Liver (tissue), 9 donors: ENCODE measurements around the gene SPAG9. TPM values are rescaled to one million over a fixed set of nuclear protein-coding genes. Genes with fewer than 3 reads are reported as not detected.

ENCODE experiments used
- DNase-seq: peaks from one replicate; pipeline ENCODE4 v3.0.0-alpha.2; 2017; ENCODE audit warnings: low spot score
- H3K27ac ChIP-seq, 2 donors: one replicate each; pipeline ENCODE4 v1.7.0; 2013; ENCODE audit warnings: inconsistent platforms in 2 of 2, low read length in 2 of 2, control low read depth in 1 of 2, low read depth in 1 of 2, mild to moderate bottlenecking in 1 of 2
- H3K27me3 ChIP-seq, 4 donors: one replicate each; pipeline versions ENCODE4 v1.6.1 to v1.7.0; 2013; ENCODE audit warnings: low read length in 3 of 4, inconsistent platforms in 1 of 4, mild to moderate bottlenecking in 1 of 4, moderate library complexity in 1 of 4; ENCODE audit not compliant: control insufficient read depth in 4 of 4, insufficient read depth in 4 of 4
- H3K36me3 ChIP-seq, 4 donors: one replicate each; pipeline versions ENCODE4 v1.6.1 to v1.7.0; 2013; ENCODE audit warnings: low read length in 3 of 4, mild to moderate bottlenecking in 3 of 4, low read depth in 1 of 4, moderate library complexity in 1 of 4; ENCODE audit not compliant: control insufficient read depth in 4 of 4, insufficient read depth in 3 of 4
- H3K4me1 ChIP-seq, 4 donors: one replicate each; pipeline versions ENCODE4 v1.6.1 to v1.7.0; 2013; ENCODE audit warnings: low read length in 3 of 4, mild to moderate bottlenecking in 3 of 4, moderate library complexity in 1 of 4; ENCODE audit not compliant: control insufficient read depth in 4 of 4, insufficient read depth in 4 of 4
- H3K4me3 ChIP-seq, 3 donors: one replicate each; pipeline versions ENCODE4 v1.6.1 to v1.7.0; 2013; ENCODE audit warnings: low read length in 3 of 3, control low read depth in 1 of 3, low read depth in 1 of 3, mild to moderate bottlenecking in 1 of 3
- H3K9ac ChIP-seq, 2 donors: one replicate each; pipeline ENCODE4 v1.7.0; 2013; ENCODE audit warnings: low read length in 2 of 2, mild to moderate bottlenecking in 2 of 2, moderate library complexity in 2 of 2, control low read depth in 1 of 2, low read depth in 1 of 2
- H3K9me3 ChIP-seq, 4 donors: one replicate each; pipeline versions ENCODE4 v1.6.1 to v1.7.0; 2013; ENCODE audit warnings: low read length in 3 of 4; ENCODE audit not compliant: control insufficient read depth in 4 of 4
- ATF3 ChIP-seq: IDR thresholded peaks from 2 replicates; pipeline ENCODE4 v1.6.1; 2016; ENCODE audit warnings: antibody characterized with exemption
- CTCF ChIP-seq: fragments of 150-350 bp; IDR thresholded peaks from 2 replicates; pipeline ENCODE4 v1.5.1; 2017; ENCODE audit warnings: improper control_type of control experiment, low read depth, low read length; ENCODE audit not compliant: missing input control
- EGR1 ChIP-seq, 2 donors: IDR thresholded peaks; 2 replicates each; pipeline ENCODE4 v1.6.1; 2016 to 2018; ENCODE audit warnings: antibody characterized with exemption in 2 of 2, low read depth in 2 of 2
- FOXA1 ChIP-seq: IDR thresholded peaks from 2 replicates; pipeline ENCODE4 v1.6.1; 2016; ENCODE audit warnings: antibody characterized with exemption
- FOXA2 ChIP-seq: IDR thresholded peaks from 2 replicates; pipeline ENCODE4 v1.6.1; 2016; ENCODE audit warnings: antibody characterized with exemption
- GABPA ChIP-seq, 2 donors: IDR thresholded peaks in 1 of 2; conservative IDR thresholded peaks in 1 of 2; 2 replicates each; pipeline ENCODE4 v1.6.1; 2016; ENCODE audit warnings: antibody characterized with exemption in 2 of 2, mild to moderate bottlenecking in 1 of 2, moderate library complexity in 1 of 2
- HNF4A ChIP-seq, 2 donors: conservative IDR thresholded peaks; 2 replicates each; pipeline ENCODE4 v1.6.1; 2016; ENCODE audit warnings: antibody characterized with exemption in 2 of 2, mild to moderate bottlenecking in 2 of 2
- JUND ChIP-seq, 2 donors: IDR thresholded peaks; 2 replicates each; pipeline ENCODE4 v1.6.1; 2016; ENCODE audit warnings: antibody characterized with exemption in 2 of 2
- NR2F2 ChIP-seq: IDR thresholded peaks from 2 replicates; pipeline ENCODE4 v1.6.1; 2016; ENCODE audit warnings: antibody characterized with exemption
- RAD21 ChIP-seq, 2 donors: IDR thresholded peaks; 2 replicates each; pipeline ENCODE4 v1.6.1; 2016; ENCODE audit warnings: antibody characterized with exemption in 2 of 2, mild to moderate bottlenecking in 2 of 2
- REST ChIP-seq: IDR thresholded peaks from 2 replicates; pipeline ENCODE4 v1.6.1; 2016; ENCODE audit warnings: antibody characterized with exemption, mild to moderate bottlenecking
- RXRA ChIP-seq, 2 donors: IDR thresholded peaks; 2 replicates each; pipeline ENCODE4 v1.6.1; 2017 to 2018; ENCODE audit warnings: antibody characterized with exemption in 2 of 2, mild to moderate bottlenecking in 1 of 2
- SP1 ChIP-seq: IDR thresholded peaks from 2 replicates; pipeline ENCODE4 v1.6.1; 2018; ENCODE audit warnings: antibody characterized with exemption, mild to moderate bottlenecking
- TAF1 ChIP-seq: conservative IDR thresholded peaks from 2 replicates; pipeline ENCODE4 v1.6.1; 2016; ENCODE audit warnings: antibody characterized with exemption, mild to moderate bottlenecking
- YY1 ChIP-seq: IDR thresholded peaks from 2 replicates; pipeline ENCODE4 v1.6.1; 2016; ENCODE audit warnings: antibody characterized with exemption, mild to moderate bottlenecking
- WGBS: extraction: QIAGEN DNeasy Blood & Tissue Kit; methylation state at CpG from one replicate; pipeline ENCODE4 v1.1.7; 2013; 5-methylcytosine and 5-hydroxymethylcytosine counted together
- polyA plus RNA-seq, 2 donors: library from polyadenylated mRNA; stranded (reverse) in 1 of 2; unstranded in 1 of 2; fragments of 200-250 nt in 1 of 2; fragments of >200 nt in 1 of 2; fragmentation: Nextera tagmentation in 1 of 2; extraction: Ambion mirVana in 1 of 2; gene quantifications; one replicate each; pipeline versions ENCODE4 v1.2.1 to v1.2.3, GENCODE V29; 2013 to 2015
- total RNA-seq, 2 donors: library from RNA; depleted of rRNA; stranded (reverse); fragments of >200 nt; gene quantifications; one replicate each; pipeline ENCODE4 v1.2.3, GENCODE V29; 2014
- TF ChIP-seq, protein P1 (sequence below): IDR thresholded peaks from 2 replicates; pipeline ENCODE4 v1.6.1; 2016; ENCODE audit warnings: antibody characterized with exemption
- TF ChIP-seq, protein P2 (sequence below): IDR thresholded peaks from 2 replicates; pipeline ENCODE4 v1.6.1; 2016; ENCODE audit warnings: antibody characterized with exemption
- donor health status: healthy.
- donor health status: healthy.
- donor health status: healthy.
- donor health status: healthy.
- donor health status: healthy.

The SPAG9 gene
- total and polyA plus RNA-seq, 4 donors = 12.0 to 94.0 (median 18.4) TPM

- TF ChIP-seq REST = no peak
- TF ChIP-seq HNF4A (conservative IDR thresholded peaks at IDR 0.05) = no peak
- TF ChIP-seq FOXA1 = no peak
These were observed 74.6 kb downstream of the SPAG9 start (continued) for GRCh38 chr17:51046046-51046445.

DNA sequence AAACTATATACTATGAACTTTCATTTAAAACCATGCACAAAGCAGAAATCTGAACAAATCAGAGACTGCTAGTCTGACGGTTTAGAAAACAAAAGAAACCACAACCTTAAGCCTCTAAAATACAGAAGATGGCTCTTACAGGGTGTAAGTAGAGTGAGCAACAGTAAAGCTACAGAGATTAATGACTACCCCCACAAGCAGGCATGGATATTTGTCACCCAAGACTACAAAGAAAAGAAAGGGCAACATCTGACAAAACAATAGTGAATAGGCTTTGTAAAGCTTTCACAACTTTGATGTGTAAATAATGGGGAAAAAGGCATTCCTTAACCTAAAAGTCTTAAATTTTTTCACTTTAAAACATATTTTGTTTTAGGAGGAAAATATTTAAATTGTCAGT, 75.0 kb downstream of the SPAG9 start:
- peaks cover 0 to 5% (median 0%) of the 10 kb centered on the region in 4 donors for H3K36me3 ChIP-seq
- no peaks in the 10 kb centered on the region for H3K9me3 ChIP-seq
- 78% methylated on average over 1 of the region's 1 CpG for WGBS
- no peak overlapping the region for H3K9ac ChIP-seq
- no peak for DNase-seq
- peaks cover 0 to 2% (median 0%) of the 10 kb centered on the region in 4 donors for H3K4me1 ChIP-seq
- H3K27me3 ChIP-seq = no peaks in the 10 kb centered on the region
- H3K4me3 ChIP-seq = no peak overlapping the region
- no peak for TF ChIP-seq HNF4A (conservative IDR thresholded peaks at IDR 0.05)
- no peak overlapping the region for H3K27ac ChIP-seq

DNA sequence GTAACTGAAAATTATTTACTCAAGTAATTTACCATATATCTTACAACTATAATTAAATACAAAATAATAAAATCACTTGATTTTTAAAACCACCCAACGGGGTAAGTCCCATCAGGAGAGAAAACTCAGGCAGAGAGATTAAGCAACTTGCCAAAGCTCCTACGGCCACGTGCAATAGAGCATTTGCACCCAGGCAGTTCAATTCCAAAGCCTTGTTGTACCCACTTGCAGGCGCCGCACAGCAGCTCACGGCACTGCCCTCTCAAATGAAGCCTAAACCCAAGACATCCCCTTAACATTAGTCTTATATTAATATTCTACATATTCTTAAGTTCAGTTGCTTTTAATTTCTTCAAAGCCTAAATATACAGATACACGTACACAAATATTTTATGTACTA, 75.7 kb downstream of the SPAG9 start:
- Histone ChIP-seq H3K9me3 (no peaks in the 10 kb centered on the region), H3K4me3 (no peak overlapping the region), H3K9ac (no peak overlapping the region), H3K27me3 (no peaks in the 10 kb centered on the region), H3K27ac (no peak overlapping the region), H3K36me3 (peaks cover 0 to 5% (median 0%) of the 10 kb centered on the region in 4 donors), H3K4me1 (peaks cover 0 to 2% (median 0%) of the 10 kb centered on the region in 4 donors)
- WGBS = 93% methylated on average over 7 of the region's 7 CpGs
- DNase-seq = no peak
- TF ChIP-seq, protein P1, sequence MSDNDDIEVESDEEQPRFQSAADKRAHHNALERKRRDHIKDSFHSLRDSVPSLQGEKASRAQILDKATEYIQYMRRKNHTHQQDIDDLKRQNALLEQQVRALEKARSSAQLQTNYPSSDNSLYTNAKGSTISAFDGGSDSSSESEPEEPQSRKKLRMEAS = no peak
- TF ChIP-seq GABPA (IDR thresholded peaks at IDR 0.05 in 1 of 2, conservative IDR thresholded peaks at IDR 0.05 in 1 of 2) (no peak), REST (no peak), YY1 (no peak), JUND (IDR thresholded peaks at IDR 0.05) (no peak), EGR1 (IDR thresholded peaks at IDR 0.05; ENCODE audit: low read depth in 2 of 2) (no peak), TAF1 (no peak), NR2F2 (no peak), FOXA1 (no peak), SP1 (no peak), RXRA (IDR thresholded peaks at IDR 0.05) (no peak), HNF4A (conservative IDR thresholded peaks at IDR 0.05) (no peak), FOXA2 (no peak), ATF3 (no peak), CTCF (no peak), RAD21 (IDR thresholded peaks at IDR 0.05) (no peak)
- TF ChIP-seq, protein P2, sequence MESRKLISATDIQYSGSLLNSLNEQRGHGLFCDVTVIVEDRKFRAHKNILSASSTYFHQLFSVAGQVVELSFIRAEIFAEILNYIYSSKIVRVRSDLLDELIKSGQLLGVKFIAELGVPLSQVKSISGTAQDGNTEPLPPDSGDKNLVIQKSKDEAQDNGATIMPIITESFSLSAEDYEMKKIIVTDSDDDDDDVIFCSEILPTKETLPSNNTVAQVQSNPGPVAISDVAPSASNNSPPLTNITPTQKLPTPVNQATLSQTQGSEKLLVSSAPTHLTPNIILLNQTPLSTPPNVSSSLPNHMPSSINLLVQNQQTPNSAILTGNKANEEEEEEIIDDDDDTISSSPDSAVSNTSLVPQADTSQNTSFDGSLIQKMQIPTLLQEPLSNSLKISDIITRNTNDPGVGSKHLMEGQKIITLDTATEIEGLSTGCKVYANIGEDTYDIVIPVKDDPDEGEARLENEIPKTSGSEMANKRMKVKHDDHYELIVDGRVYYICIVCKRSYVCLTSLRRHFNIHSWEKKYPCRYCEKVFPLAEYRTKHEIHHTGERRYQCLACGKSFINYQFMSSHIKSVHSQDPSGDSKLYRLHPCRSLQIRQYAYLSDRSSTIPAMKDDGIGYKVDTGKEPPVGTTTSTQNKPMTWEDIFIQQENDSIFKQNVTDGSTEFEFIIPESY = no peak
